SK-N-SH (cell line): ENCODE measurements around the gene HPDL. TPM values are rescaled to one million over a fixed set of nuclear protein-coding genes. Genes with fewer than 3 reads are reported as not detected.

Experiments
- CTCF ChIA-PET: fragments of 300-600, 350-600 bp; formaldehyde crosslinking; extraction: SDS; loops from one replicate; lab custom pipeline; 2021; lab: Yijun Ruan, JAX
- POLR2A ChIA-PET: fragments of 350-600 bp; sonication (Branson Sonifier 250); formaldehyde crosslinking; extraction: SDS; loops from one replicate; lab custom pipeline; 2020; ENCODE audit warnings: antibody characterized with exemption, inconsistent platforms; lab: Yijun Ruan, JAX
- DNase-seq: peaks from one replicate; pipeline ENCODE4 v3.0.0; 2012
- H2AFZ ChIP-seq: fragments of 200-600 bp; sonication (generic); 2 replicates; pipeline ENCODE4 v1.8.1; 2016; ENCODE audit warnings: antibody characterized with exemption, mild to moderate bottlenecking, low read depth
- H3F3A ChIP-seq: fragments of 200-600 bp; sonication (generic); replicated peaks from 2 replicates; pipeline ENCODE3; 2016; ENCODE audit warnings: antibody characterized with exemption, mild to moderate bottlenecking; ENCODE audit not compliant: insufficient read depth
- H3K27ac ChIP-seq, 2 experiments: fragments of 200-500 bp in 1 of 2; fragments of 200-600 bp in 1 of 2; sonication (Bioruptor generic) in 1 of 2; sonication (generic), shearing (Covaris generic) in 1 of 2; 2 replicates each; pipeline versions ENCODE4 v1.5.1 to v1.6.1; 2014 to 2016; ENCODE audit warnings: low read depth in 2 of 2, inconsistent platforms in 1 of 2, low read length in 1 of 2, mild to moderate bottlenecking in 1 of 2, mixed read lengths in 1 of 2
- H3K27me3 ChIP-seq: fragments of 200-600 bp; sonication (generic), shearing (Covaris generic); 2 replicates; pipeline ENCODE4 v1.6.1; 2016; ENCODE audit warnings: mixed run types; ENCODE audit not compliant: insufficient read depth
- H3K36me3 ChIP-seq, 2 experiments: fragments of 200-500 bp in 1 of 2; fragments of 200-600 bp in 1 of 2; sonication (Bioruptor generic) in 1 of 2; sonication (generic) in 1 of 2; replicated peaks in 1 of 2; 2 replicates each; pipeline versions ENCODE3 to v1.5.1; 2014 to 2016; ENCODE audit warnings: low read length in 1 of 2, mild to moderate bottlenecking in 1 of 2; ENCODE audit not compliant: insufficient read depth in 2 of 2, control insufficient read depth in 1 of 2
- H3K4me1 ChIP-seq, 2 experiments: fragments of 200-500 bp in 1 of 2; fragments of 200-600 bp in 1 of 2; sonication (Bioruptor generic) in 1 of 2; sonication (generic), shearing (Covaris generic) in 1 of 2; 2 replicates each; pipeline versions ENCODE4 v1.5.1 to v1.6.1; 2014 to 2016; ENCODE audit warnings: low read depth in 1 of 2, low read length in 1 of 2, mixed run types in 1 of 2; ENCODE audit not compliant: insufficient read depth in 2 of 2, control insufficient read depth in 1 of 2
- H3K4me2 ChIP-seq: fragments of 200-600 bp; sonication (generic), shearing (Covaris generic); 2 replicates; pipeline ENCODE4 v1.6.1; 2017; ENCODE audit warnings: mixed run types
- H3K4me3 ChIP-seq, 2 experiments: fragments of 200-500 bp in 1 of 2; fragments of 200-600 bp in 1 of 2; sonication (Bioruptor generic) in 1 of 2; sonication (generic), shearing (Covaris generic) in 1 of 2; 2 replicates each; pipeline versions ENCODE4 v1.5.1 to v1.8.1; 2014 to 2016; ENCODE audit warnings: low read depth in 2 of 2, inconsistent platforms in 1 of 2, low read length in 1 of 2, mild to moderate bottlenecking in 1 of 2, mixed read lengths in 1 of 2, moderate library complexity in 1 of 2
- H3K79me2 ChIP-seq: fragments of 200-600 bp; sonication (generic); 2 replicates; pipeline ENCODE4 v1.8.1; 2017; ENCODE audit warnings: mild to moderate bottlenecking; ENCODE audit not compliant: insufficient read depth
- H3K9ac ChIP-seq: fragments of 200-600 bp; sonication (generic); 2 replicates; pipeline ENCODE4 v1.6.1; 2017; ENCODE audit warnings: mixed run types
- H3K9me2 ChIP-seq: fragments of 200-600 bp; sonication (generic); 2 replicates; pipeline ENCODE4 v1.6.1; 2017; ENCODE audit warnings: mixed run types
- H3K9me3 ChIP-seq: fragments of 200-600 bp; sonication (generic); 2 replicates; pipeline ENCODE4 v1.6.1; 2017; ENCODE audit warnings: mixed run types, mild to moderate bottlenecking, moderate library complexity
- H4K20me1 ChIP-seq: fragments of 200-600 bp; sonication (generic); 2 replicates; pipeline ENCODE4 v1.6.1; 2017; ENCODE audit warnings: mild to moderate bottlenecking, mixed run types; ENCODE audit not compliant: insufficient read depth
- CHD2 ChIP-seq: fragments of 150-350 bp; IDR thresholded peaks from 2 replicates; pipeline ENCODE4 v1.6.1; 2018; ENCODE audit warnings: low read length; ENCODE audit not compliant: partially characterized antibody
- ELF1 ChIP-seq: IDR thresholded peaks from 2 replicates; pipeline ENCODE4 v1.4.0; 2012
- FOSL2 ChIP-seq: IDR thresholded peaks from 2 replicates; pipeline ENCODE4 v1.4.0; 2012; ENCODE audit warnings: low read depth, mild to moderate bottlenecking, moderate library complexity, borderline replicate concordance
- FOXJ3 ChIP-seq: sonication (generic); formaldehyde crosslinking; IDR thresholded peaks from 2 replicates; pipeline ENCODE4 v1.5.1; 2020; ENCODE audit warnings: mild to moderate bottlenecking, missing genetic modification reagents
- FOXM1 ChIP-seq: IDR thresholded peaks from 2 replicates; pipeline ENCODE4 v1.4.0; 2012; ENCODE audit warnings: low read depth, mild to moderate bottlenecking
- GATA2 ChIP-seq: sonication (generic); formaldehyde crosslinking; IDR thresholded peaks from 2 replicates; pipeline ENCODE4 v1.5.0; 2020; ENCODE audit warnings: mild to moderate bottlenecking, missing genetic modification reagents
- JUND ChIP-seq: IDR thresholded peaks from 2 replicates; pipeline ENCODE4 v1.4.0; 2012
- MEF2A ChIP-seq: IDR thresholded peaks from 2 replicates; pipeline ENCODE4 v1.4.0; 2012; ENCODE audit warnings: low read depth, borderline replicate concordance
- NFIC ChIP-seq: IDR thresholded peaks from 2 replicates; pipeline ENCODE4 v1.4.0; 2012; ENCODE audit warnings: borderline replicate concordance
- RAD21 ChIP-seq: IDR thresholded peaks from 2 replicates; pipeline ENCODE4 v1.6.1; 2012; ENCODE audit warnings: mild to moderate bottlenecking, low read length
- RCOR1 ChIP-seq: fragments of 150-350 bp; IDR thresholded peaks from 2 replicates; pipeline ENCODE4 v1.6.1; 2017; ENCODE audit warnings: antibody characterized with exemption, low read length
- RFX5 ChIP-seq: IDR thresholded peaks from 2 replicates; pipeline ENCODE4 v1.6.1; 2012; ENCODE audit warnings: mild to moderate bottlenecking, improper control_type of control experiment, low read length
- SMC3 ChIP-seq: IDR thresholded peaks from 2 replicates; pipeline ENCODE4 v1.6.1; 2012; ENCODE audit warnings: low read depth, low read length, improper control_type of control experiment
- TAF1 ChIP-seq: IDR thresholded peaks from 2 replicates; pipeline ENCODE4 v1.6.1; 2012; ENCODE audit warnings: low read depth, mild to moderate bottlenecking, low read length, moderate library complexity, borderline replicate concordance
- YY1 ChIP-seq: IDR thresholded peaks from 2 replicates; pipeline ENCODE4 v1.4.0; 2012; ENCODE audit warnings: low read depth, mild to moderate bottlenecking
- WGBS: methylation state at CpG from one replicate; pipeline ENCODE4 v1.1.6; 2017; ENCODE audit warnings: low lambda C conversion rate; 5-methylcytosine and 5-hydroxymethylcytosine counted together
- polyA plus RNA-seq, 3 experiments: library from polyadenylated mRNA; depleted of rRNA; stranded (reverse); fragments of >200 nt; gene quantifications; 2 replicates each; pipeline ENCODE4 v1.2.3, GENCODE V29; 2012
- TF ChIP-seq, protein P1 (sequence below): fragments of 200-600 bp; sonication (generic); IDR thresholded peaks from 2 replicates; pipeline ENCODE4 v1.6.1; 2017; ENCODE audit warnings: antibody characterized with exemption, mild to moderate bottlenecking, moderate library complexity
- TF ChIP-seq, protein P2 (sequence below): fragments of 150-350 bp; IDR thresholded peaks from 2 replicates; pipeline ENCODE4 v1.6.1; 2016; ENCODE audit warnings: mild to moderate bottlenecking, low read depth, low read length
- TF ChIP-seq, protein P3 (sequence below): IDR thresholded peaks from 2 replicates; pipeline ENCODE4 v1.4.0; 2012; ENCODE audit warnings: low read depth
- TF ChIP-seq, protein P4 (sequence below): IDR thresholded peaks from 2 replicates; pipeline ENCODE4 v1.4.0; 2012; ENCODE audit warnings: low read depth, borderline replicate concordance
- TF ChIP-seq, protein P5 (sequence below): fragments of 150-350 bp; IDR thresholded peaks from 2 replicates; pipeline ENCODE4 v1.6.1; 2017; ENCODE audit warnings: antibody characterized with exemption, low read length, low read depth, borderline replicate concordance

The HPDL gene
- polyA plus RNA-seq, 1 of the 3 experiments (the other 2 are of a cell fraction): 0.25 TPM

DNA sequence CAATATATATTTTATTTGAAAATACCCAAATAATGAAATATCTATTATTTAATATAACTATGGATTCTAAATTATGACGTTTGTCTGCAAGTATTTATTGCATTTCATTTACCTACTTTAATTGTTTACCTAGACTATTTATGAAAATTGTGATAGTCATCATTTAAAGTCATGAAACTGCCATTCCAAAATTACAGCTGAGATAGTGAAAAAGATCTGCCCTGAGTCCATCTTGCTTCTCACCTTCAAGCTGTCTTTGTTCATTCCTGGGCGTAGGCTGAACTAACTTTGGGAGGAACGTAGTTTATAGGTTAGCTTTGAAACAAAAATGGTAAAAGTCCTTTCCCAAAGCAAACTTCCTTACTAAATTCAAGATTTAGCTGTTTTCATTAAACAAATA, 12.4 kb upstream of the HPDL start:
- Histone ChIP-seq H3K4me2 (no peak overlapping the region), H2AFZ (no peak overlapping the region), H3K79me2 (no peaks in the 10 kb centered on the region), H3K9me2 (no peaks in the 10 kb centered on the region), H3K9ac (no peak overlapping the region)
- no peak for DNase-seq
- TF ChIP-seq FOXM1 (no peak), RAD21 (no peak), RFX5 (no peak), JUND (no peak), GATA2 (CRISPR knock-in tag) (no peak), CHD2 (no peak), ELF1 (no peak), YY1 (no peak), MEF2A (no peak), FOSL2 (no peak), NFIC (no peak)
- TF ChIP-seq, protein P1, sequence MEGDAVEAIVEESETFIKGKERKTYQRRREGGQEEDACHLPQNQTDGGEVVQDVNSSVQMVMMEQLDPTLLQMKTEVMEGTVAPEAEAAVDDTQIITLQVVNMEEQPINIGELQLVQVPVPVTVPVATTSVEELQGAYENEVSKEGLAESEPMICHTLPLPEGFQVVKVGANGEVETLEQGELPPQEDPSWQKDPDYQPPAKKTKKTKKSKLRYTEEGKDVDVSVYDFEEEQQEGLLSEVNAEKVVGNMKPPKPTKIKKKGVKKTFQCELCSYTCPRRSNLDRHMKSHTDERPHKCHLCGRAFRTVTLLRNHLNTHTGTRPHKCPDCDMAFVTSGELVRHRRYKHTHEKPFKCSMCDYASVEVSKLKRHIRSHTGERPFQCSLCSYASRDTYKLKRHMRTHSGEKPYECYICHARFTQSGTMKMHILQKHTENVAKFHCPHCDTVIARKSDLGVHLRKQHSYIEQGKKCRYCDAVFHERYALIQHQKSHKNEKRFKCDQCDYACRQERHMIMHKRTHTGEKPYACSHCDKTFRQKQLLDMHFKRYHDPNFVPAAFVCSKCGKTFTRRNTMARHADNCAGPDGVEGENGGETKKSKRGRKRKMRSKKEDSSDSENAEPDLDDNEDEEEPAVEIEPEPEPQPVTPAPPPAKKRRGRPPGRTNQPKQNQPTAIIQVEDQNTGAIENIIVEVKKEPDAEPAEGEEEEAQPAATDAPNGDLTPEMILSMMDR: no peak
- TF ChIP-seq, protein P2, sequence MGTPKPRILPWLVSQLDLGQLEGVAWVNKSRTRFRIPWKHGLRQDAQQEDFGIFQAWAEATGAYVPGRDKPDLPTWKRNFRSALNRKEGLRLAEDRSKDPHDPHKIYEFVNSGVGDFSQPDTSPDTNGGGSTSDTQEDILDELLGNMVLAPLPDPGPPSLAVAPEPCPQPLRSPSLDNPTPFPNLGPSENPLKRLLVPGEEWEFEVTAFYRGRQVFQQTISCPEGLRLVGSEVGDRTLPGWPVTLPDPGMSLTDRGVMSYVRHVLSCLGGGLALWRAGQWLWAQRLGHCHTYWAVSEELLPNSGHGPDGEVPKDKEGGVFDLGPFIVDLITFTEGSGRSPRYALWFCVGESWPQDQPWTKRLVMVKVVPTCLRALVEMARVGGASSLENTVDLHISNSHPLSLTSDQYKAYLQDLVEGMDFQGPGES: no peak
- TF ChIP-seq, protein P3, sequence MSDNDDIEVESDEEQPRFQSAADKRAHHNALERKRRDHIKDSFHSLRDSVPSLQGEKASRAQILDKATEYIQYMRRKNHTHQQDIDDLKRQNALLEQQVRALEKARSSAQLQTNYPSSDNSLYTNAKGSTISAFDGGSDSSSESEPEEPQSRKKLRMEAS: no peak
- TF ChIP-seq, protein P4, sequence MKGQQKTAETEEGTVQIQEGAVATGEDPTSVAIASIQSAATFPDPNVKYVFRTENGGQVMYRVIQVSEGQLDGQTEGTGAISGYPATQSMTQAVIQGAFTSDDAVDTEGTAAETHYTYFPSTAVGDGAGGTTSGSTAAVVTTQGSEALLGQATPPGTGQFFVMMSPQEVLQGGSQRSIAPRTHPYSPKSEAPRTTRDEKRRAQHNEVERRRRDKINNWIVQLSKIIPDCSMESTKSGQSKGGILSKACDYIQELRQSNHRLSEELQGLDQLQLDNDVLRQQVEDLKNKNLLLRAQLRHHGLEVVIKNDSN: no peak
- TF ChIP-seq, all 33 proteins: peak for 0
- Histone ChIP-seq H3K9me3 (no peaks in the 10 kb centered on the region), H3K4me3 (no peak overlapping the region), H3F3A (no peaks in the 10 kb centered on the region), H3K27ac (no peak overlapping the region), H3K36me3 (no peaks in the 10 kb centered on the region), H4K20me1 (no peaks in the 10 kb centered on the region), H3K27me3 (no peaks in the 10 kb centered on the region), H3K4me1 (no peaks in the 10 kb centered on the region)
- ChIA-PET POLR2A (interaction anchor here (1.5 kb wide), 1 partner anchor 514 kb away, joined by 3 read pairs; the partner anchor contains the start of gene PLK3), CTCF (interaction anchor here (0.9 to 1.7 kb wide), 3 partner anchors 10 to 255 kb away, joined by 3 to 6 read pairs (median 3); no protein-coding TSS in a partner anchor)
- 58% methylated on average over 3 of the region's 3 CpGs for WGBS

DNA sequence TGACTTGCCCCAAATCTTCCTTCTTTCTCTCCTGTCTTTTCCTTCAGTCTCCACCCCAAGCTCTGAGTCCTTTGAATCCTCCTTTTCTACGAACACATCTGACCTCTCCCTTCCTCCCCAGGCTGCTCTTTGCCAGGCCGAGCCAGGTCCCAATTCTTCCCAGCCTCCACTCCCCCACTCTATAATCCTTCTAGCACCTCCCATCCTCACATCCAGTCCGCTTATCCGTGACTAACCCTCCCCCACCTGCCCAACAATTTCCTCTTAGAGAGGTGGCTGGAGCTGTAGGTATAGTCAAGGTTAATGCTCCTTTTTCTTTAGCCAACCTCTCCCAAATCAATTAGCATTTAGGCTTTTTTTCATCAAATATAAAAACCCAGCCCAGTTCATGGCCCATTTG, 9.5 kb upstream of the HPDL start:
- no peaks in the 10 kb centered on the region for H3K4me1 ChIP-seq
- WGBS: 61% methylated on average over 4 of the region's 4 CpGs

More for the DNA sequence above, 9.5 kb upstream of the HPDL start:
- Histone ChIP-seq H3K4me2 (no peak overlapping the region), H3K9me3 (no peaks in the 10 kb centered on the region)
- TF ChIP-seq FOSL2 (no peak), ELF1 (no peak), RCOR1 (no peak), FOXJ3 (no peak), NFIC (no peak), RFX5 (no peak), TAF1 (no peak), RAD21 (no peak), CHD2 (no peak), JUND (no peak), SMC3 (no peak)
- TF ChIP-seq, protein P5, sequence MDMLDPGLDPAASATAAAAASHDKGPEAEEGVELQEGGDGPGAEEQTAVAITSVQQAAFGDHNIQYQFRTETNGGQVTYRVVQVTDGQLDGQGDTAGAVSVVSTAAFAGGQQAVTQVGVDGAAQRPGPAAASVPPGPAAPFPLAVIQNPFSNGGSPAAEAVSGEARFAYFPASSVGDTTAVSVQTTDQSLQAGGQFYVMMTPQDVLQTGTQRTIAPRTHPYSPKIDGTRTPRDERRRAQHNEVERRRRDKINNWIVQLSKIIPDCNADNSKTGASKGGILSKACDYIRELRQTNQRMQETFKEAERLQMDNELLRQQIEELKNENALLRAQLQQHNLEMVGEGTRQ: no peak
- TF ChIP-seq, protein P4: no peak
- TF ChIP-seq, all 33 proteins: peak for 0
- ChIA-PET POLR2A (no interaction called here), CTCF (interaction anchor here (0.9 to 1.3 kb wide), 2 partner anchors 17 to 176 kb away, joined by 3 read pairs; no protein-coding TSS in a partner anchor)
- Histone ChIP-seq H3K9ac (no peak overlapping the region), H3K27ac (no peak overlapping the region), H3F3A (no peaks in the 10 kb centered on the region), H4K20me1 (no peaks in the 10 kb centered on the region), H3K9me2 (no peaks in the 10 kb centered on the region), H3K27me3 (no peaks in the 10 kb centered on the region), H3K79me2 (no peaks in the 10 kb centered on the region), H3K4me3 (no peak overlapping the region), H3K36me3 (no peaks in the 10 kb centered on the region), H2AFZ (no peak overlapping the region)
- DNase-seq: no peak
